Left ventricle myocardium inferior (tissue), 1 donor: Measurements from ENCODE around the gene SAMM50. TPM values are rescaled to one million over a fixed set of nuclear protein-coding genes. Genes with fewer than 3 reads are reported as not detected.
A peak's percentile ranks its signal among the peaks of the same experiment; 100 is the strongest.

ENCODE experiments used
- DNase-seq: peaks from one replicate; pipeline ENCODE4 v3.0.0-alpha.2; 2020
- H3K27ac ChIP-seq: fragments of 200-600 bp; replicated peaks from 2 replicates; pipeline ENCODE4 v1.8.0; 2021
- H3K27me3 ChIP-seq: fragments of 200-600 bp; 2 replicates; pipeline ENCODE4 v1.8.0; 2021; ENCODE audit warnings: low read depth
- H3K36me3 ChIP-seq: fragments of 200-600 bp; 2 replicates; pipeline ENCODE4 v1.8.0; 2021
- H3K4me1 ChIP-seq: fragments of 200-600 bp; 2 replicates; pipeline ENCODE4 v1.8.0; 2021
- H3K4me3 ChIP-seq: fragments of 200-600 bp; 2 replicates; pipeline ENCODE4 v1.8.0; 2021; ENCODE audit warnings: mild to moderate bottlenecking, moderate library complexity
- H3K9me3 ChIP-seq: fragments of 200-600 bp; replicated peaks from 2 replicates; pipeline ENCODE4 v1.8.0; 2021
- intact Hi-C: fragments of 100-400 bp; cut with micrococcal nuclease; formaldehyde crosslinking; loops from one replicate; pipeline ENCODE4 v1.11.0; 2022
- total RNA-seq: library from RNA; stranded (reverse); fragmentation: NEBNext Ultra II Directional; extraction: Animal tissue kit (Norgen Biotek cat#: 25700); gene quantifications from one replicate; pipeline ENCODE4 v1.2.1, GENCODE V29; 2021
- TF ChIP-seq, protein P1 (sequence below): fragments of 200-600 bp; IDR thresholded peaks from 2 replicates; pipeline ENCODE4 v1.8.0; 2021; ENCODE audit warnings: antibody characterized with exemption, mild to moderate bottlenecking, borderline replicate concordance
- donor health status: DM: no; HTN: yes; CAD: no; lungs with severe emphysema.

Gene SAMM50
- total RNA-seq, 1 donor from 2014 or later: 72.0 TPM

DNA sequence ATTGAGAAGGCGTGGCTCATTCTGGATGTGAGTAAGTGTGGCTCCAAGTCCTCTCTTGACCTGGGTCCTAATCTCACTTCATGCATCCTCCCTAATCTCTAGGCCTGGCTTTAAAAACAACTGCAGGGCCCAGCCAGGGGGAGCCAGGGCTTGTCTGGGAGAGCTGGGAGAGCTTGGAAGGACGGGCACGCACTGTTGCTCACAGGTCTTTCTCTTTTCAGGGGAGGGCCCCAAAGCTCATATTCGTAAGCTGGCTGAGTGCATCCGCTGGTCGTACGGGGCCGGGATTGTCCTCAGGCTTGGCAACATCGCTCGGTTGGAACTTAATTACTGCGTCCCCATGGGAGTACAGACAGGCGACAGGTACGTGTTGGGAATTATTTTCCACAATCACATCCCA, 34.8 kb downstream of the SAMM50 start:
- TF ChIP-seq, protein P1, sequence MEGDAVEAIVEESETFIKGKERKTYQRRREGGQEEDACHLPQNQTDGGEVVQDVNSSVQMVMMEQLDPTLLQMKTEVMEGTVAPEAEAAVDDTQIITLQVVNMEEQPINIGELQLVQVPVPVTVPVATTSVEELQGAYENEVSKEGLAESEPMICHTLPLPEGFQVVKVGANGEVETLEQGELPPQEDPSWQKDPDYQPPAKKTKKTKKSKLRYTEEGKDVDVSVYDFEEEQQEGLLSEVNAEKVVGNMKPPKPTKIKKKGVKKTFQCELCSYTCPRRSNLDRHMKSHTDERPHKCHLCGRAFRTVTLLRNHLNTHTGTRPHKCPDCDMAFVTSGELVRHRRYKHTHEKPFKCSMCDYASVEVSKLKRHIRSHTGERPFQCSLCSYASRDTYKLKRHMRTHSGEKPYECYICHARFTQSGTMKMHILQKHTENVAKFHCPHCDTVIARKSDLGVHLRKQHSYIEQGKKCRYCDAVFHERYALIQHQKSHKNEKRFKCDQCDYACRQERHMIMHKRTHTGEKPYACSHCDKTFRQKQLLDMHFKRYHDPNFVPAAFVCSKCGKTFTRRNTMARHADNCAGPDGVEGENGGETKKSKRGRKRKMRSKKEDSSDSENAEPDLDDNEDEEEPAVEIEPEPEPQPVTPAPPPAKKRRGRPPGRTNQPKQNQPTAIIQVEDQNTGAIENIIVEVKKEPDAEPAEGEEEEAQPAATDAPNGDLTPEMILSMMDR: no peak
- intact Hi-C loops: loop anchor here (5.0 kb wide), 1 partner anchor 637 kb away; no protein-coding TSS in a partner anchor
- no peaks in the 10 kb centered on the region for H3K27me3 ChIP-seq
- H3K27ac ChIP-seq: no peak overlapping the region
- H3K9me3 ChIP-seq: no peaks in the 10 kb centered on the region
- peaks cover 93% of the 10 kb centered on the region for H3K36me3 ChIP-seq
- no peak for DNase-seq
- no peak overlapping the region for H3K4me3 ChIP-seq
- peaks cover 23% of the 10 kb centered on the region for H3K4me1 ChIP-seq

DNA sequence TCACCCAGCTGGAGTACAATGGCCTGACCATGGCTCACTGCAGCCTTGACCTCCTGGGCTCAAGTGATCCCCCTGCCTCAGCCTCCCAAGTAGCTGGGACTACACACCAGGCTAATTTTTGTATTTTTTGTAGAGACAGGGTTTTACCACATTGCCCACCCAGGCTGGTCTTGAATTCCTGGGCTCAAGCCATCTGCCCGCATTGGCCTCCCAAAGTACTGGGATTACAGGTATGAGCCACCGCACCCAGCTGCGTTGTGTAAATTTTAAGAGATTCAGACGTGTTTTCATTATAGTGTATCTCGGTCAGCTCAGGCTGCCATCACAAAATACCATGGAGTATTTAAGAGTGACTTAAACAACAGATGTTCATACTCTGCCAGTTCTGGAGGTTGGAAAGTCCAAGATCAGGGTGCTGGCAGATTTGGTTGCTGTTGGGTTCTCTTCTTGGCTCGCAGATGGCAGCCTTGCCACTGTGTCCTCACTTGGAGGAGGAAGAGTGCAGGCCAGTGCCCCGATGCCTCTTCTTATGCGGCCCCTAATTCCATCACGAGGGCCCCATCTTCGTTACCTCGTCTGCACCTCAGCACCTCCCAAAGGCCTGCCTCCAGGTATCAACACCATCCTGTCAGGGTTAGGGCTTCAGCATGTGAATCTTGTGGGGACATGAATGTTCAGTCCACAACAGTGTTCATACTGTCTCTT, 36.2 kb downstream of the SAMM50 start:
- Histone ChIP-seq H3K9me3 (no peaks in the 10 kb centered on the region), H3K27ac (no peak overlapping the region), H3K27me3 (no peaks in the 10 kb centered on the region), H3K36me3 (peaks cover 85% of the 10 kb centered on the region), H3K4me3 (no peak overlapping the region), H3K4me1 (peaks cover 35% of the 10 kb centered on the region)
- TF ChIP-seq, protein P1: no peak
- intact Hi-C loops: loop anchor here (5.0 kb wide), 1 partner anchor 636 kb away; no protein-coding TSS in a partner anchor
- DNase-seq: no peak

DNA sequence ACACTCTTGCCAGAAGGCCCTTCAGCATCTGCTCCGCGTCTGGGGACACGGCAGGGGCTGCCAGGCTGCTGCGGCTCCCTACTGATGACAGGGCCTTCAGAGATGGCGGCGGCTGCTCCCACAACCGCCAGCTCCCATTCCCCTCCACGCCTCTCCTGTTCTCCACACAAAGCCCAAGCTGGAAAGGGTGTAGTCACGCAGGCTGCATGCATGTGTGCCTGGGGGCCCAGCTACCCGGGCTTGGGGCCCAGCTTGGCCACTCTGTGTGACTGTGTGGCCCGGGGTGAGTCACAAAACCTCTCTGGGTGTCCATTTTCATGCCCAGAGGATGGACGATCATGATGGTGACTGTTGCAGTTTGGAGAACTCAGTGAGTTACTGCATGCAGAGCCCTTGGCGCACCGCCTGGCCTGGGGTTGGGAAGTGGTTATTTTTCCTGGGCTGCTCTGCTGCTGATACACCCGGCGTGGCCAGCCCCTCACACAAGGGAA, 37.1 kb downstream of the SAMM50 start:
- intact Hi-C loops: loop anchor here (5.0 kb wide), 1 partner anchor 635 kb away; no protein-coding TSS in a partner anchor
- TF ChIP-seq, protein P1: no peak
- Histone ChIP-seq H3K27ac (no peak overlapping the region), H3K4me3 (no peak overlapping the region), H3K9me3 (no peaks in the 10 kb centered on the region), H3K27me3 (no peaks in the 10 kb centered on the region), H3K4me1 (peaks cover 35% of the 10 kb centered on the region), H3K36me3 (peaks cover 84% of the 10 kb centered on the region)
- no peak for DNase-seq

DNA sequence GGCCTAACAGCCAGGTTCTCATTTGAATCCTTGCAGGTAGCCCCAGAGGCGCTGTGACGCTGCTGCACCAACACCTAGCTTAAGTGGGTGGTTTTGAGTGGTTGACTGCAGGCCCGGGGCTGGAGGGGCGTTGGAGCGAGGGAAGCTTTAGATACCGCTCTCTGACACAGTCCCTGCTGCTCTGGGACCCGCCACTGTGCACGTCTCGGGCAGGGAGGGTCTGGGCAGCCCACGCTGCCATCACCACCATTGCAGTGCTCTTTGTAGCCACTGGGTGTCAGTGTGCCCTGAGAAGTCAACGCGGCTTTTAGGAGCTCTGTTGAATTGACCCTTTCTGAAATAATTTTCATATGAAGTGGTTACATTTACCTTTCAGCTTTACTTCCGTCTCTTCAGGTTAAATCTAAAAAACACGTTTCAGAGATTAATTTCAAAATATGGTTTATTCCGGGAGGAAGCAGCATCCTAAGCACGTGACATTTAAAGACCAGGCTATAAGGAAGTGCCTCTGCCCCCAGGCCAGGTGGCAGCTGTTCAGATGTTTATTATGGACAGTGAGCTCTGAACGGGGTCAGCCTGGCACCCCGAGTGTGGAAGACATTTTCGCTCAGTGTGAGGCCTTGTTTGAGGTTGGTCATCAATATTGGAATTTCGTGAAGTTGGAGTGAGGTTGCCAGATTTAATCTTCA, 38.0 kb downstream of the SAMM50 start:
- Histone ChIP-seq H3K27me3 (no peaks in the 10 kb centered on the region), H3K4me1 (peaks cover 42% of the 10 kb centered on the region), H3K36me3 (peaks cover 82% of the 10 kb centered on the region), H3K27ac (peak overlapping the region; percentile 28), H3K9me3 (no peaks in the 10 kb centered on the region), H3K4me3 (no peak overlapping the region)
- peak; percentile 45 for DNase-seq
- TF ChIP-seq, protein P1: peak; percentile 99
- intact Hi-C loops: loop anchor here (5.0 kb wide), 1 partner anchor 634 kb away; no protein-coding TSS in a partner anchor

DNA sequence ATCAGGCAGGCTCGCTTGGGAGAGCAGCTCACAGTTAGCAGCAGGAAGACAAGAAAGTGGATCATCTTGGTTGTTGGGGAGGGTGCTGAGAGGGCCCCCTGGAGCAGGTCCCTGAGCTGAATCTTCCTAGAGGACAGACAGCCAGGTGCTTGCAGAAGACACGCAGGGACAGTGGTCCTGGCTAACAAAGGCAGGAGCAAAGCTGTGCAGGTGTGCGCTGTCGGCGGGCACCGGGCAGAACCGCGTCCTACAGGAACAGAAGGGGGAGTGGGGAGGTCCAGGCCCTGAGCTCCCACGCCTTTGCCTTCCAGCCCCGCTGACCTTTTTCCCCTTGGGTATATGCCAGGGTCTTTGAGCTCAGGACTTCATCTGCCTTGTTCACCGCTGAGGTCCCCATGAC, 38.8 kb downstream of the SAMM50 start:
- H3K9me3 ChIP-seq: no peaks in the 10 kb centered on the region
- peaks cover 46% of the 10 kb centered on the region for H3K4me1 ChIP-seq
- no peak overlapping the region for H3K4me3 ChIP-seq
- intact Hi-C loops: loop anchor here (5.0 kb wide), 1 partner anchor 633 kb away; no protein-coding TSS in a partner anchor
- TF ChIP-seq, protein P1: no peak
- H3K27me3 ChIP-seq: no peaks in the 10 kb centered on the region
- DNase-seq: no peak
- H3K36me3 ChIP-seq: peaks cover 81% of the 10 kb centered on the region
- H3K27ac ChIP-seq: peak overlapping the region; percentile 28
